PC-9 (cell line): ENCODE measurements around the gene PLIN5. TPM values are rescaled to one million over a fixed set of nuclear protein-coding genes. Genes with fewer than 3 reads are reported as not detected.

Source experiments
- BruUV-seq: library from RNA; stranded (reverse); fragments of 400-500 nt; replicated peaks from 2 replicates; lab custom pipeline; 2021; lab: Mats Ljungman, UMichigan
- CTCF ChIA-PET: fragments of 300-600 bp; sonication (Branson Sonifier 250); formaldehyde crosslinking; loops from one replicate; lab custom pipeline; 2022; ENCODE audit warnings: antibody characterized with exemption; lab: Charles Lee
- POLR2A ChIA-PET: fragments of 300-600 bp; sonication (Branson Sonifier 250); formaldehyde crosslinking; loops from one replicate; lab custom pipeline; 2022; ENCODE audit warnings: antibody characterized with exemption; ENCODE audit not compliant: unreplicated experiment; lab: Charles Lee
- DNase-seq, 2 experiments: peaks; one replicate each; pipeline versions ENCODE4 v3.0.0 to v3.0.0-alpha.2; 2015 to 2022; ENCODE audit warnings: mixed read lengths in 1 of 2
- H2AFZ ChIP-seq: fragments of 200-600 bp; sonication (generic); 2 replicates; pipeline ENCODE4 v1.8.1; 2017; ENCODE audit warnings: antibody characterized with exemption
- H3F3A ChIP-seq: fragments of 200-600 bp; sonication (generic); 2 replicates; pipeline ENCODE4 v1.8.1; 2017; ENCODE audit warnings: antibody characterized with exemption, mild to moderate bottlenecking, low read depth; ENCODE audit not compliant: insufficient read depth
- H3K27ac ChIP-seq: fragments of 200-600 bp; sonication (generic); 2 replicates; pipeline ENCODE4 v1.6.1; 2016; ENCODE audit warnings: mixed run types
- H3K27me3 ChIP-seq: fragments of 200-600 bp; sonication (generic); 2 replicates; pipeline ENCODE4 v1.6.1; 2016; ENCODE audit warnings: low read depth, mixed run types; ENCODE audit not compliant: insufficient read depth
- H3K36me3 ChIP-seq: fragments of 200-600 bp; sonication (generic); 2 replicates; pipeline ENCODE4 v1.6.1; 2016; ENCODE audit warnings: low read depth, mixed run types
- H3K4me1 ChIP-seq: fragments of 200-600 bp; sonication (generic); replicated peaks from 2 replicates; pipeline ENCODE4 v1.6.1; 2016; ENCODE audit warnings: mixed run types; ENCODE audit not compliant: insufficient read depth
- H3K4me2 ChIP-seq: fragments of 200-600 bp; sonication (generic); 2 replicates; pipeline ENCODE4 v1.6.1; 2017; ENCODE audit warnings: mixed run types
- H3K4me3 ChIP-seq: fragments of 200-600 bp; sonication (generic); 2 replicates; pipeline ENCODE4 v1.6.1; 2016; ENCODE audit warnings: mixed run types
- H3K79me2 ChIP-seq: fragments of 200-600 bp; sonication (generic); 2 replicates; pipeline ENCODE4 v1.6.1; 2017; ENCODE audit warnings: low read depth, mixed run types
- H3K9me2 ChIP-seq: fragments of 200-600 bp; sonication (generic); 2 replicates; pipeline ENCODE4 v1.8.1; 2017; ENCODE audit warnings: mild to moderate bottlenecking; ENCODE audit not compliant: insufficient read depth
- H3K9me3 ChIP-seq: fragments of 200-600 bp; sonication (generic); 2 replicates; pipeline ENCODE4 v1.8.1; 2016; ENCODE audit warnings: low read depth; ENCODE audit not compliant: insufficient read depth
- H4K20me1 ChIP-seq: fragments of 200-600 bp; sonication (generic); 2 replicates; pipeline ENCODE4 v1.8.1; 2017; ENCODE audit not compliant: insufficient read depth
- EZH2 ChIP-seq: fragments of 200-600 bp; sonication (generic); IDR thresholded peaks from 2 replicates; pipeline ENCODE4 v1.8.0; 2017; ENCODE audit warnings: antibody characterized with exemption, low read depth
- intact Hi-C: fragments of 100-400 bp; cut with micrococcal nuclease; formaldehyde crosslinking; loops from one replicate; pipeline ENCODE4 v1.10.0; 2022; ENCODE audit not compliant: unreplicated experiment
- total RNA-seq: library from RNA; stranded (reverse); gene quantifications from 2 replicates; pipeline ENCODE4 v1.2.3, GENCODE V29; 2021
- TF ChIP-seq, protein P1 (sequence below): fragments of 200-600 bp; sonication (generic); conservative IDR thresholded peaks from 2 replicates; pipeline ENCODE4 v1.6.1; 2017; ENCODE audit warnings: mixed run types, antibody characterized with exemption, mild to moderate bottlenecking, moderate library complexity

The PLIN5 gene
- total RNA-seq, 1 experiment from 2014 or later = 4.4 TPM

DNA sequence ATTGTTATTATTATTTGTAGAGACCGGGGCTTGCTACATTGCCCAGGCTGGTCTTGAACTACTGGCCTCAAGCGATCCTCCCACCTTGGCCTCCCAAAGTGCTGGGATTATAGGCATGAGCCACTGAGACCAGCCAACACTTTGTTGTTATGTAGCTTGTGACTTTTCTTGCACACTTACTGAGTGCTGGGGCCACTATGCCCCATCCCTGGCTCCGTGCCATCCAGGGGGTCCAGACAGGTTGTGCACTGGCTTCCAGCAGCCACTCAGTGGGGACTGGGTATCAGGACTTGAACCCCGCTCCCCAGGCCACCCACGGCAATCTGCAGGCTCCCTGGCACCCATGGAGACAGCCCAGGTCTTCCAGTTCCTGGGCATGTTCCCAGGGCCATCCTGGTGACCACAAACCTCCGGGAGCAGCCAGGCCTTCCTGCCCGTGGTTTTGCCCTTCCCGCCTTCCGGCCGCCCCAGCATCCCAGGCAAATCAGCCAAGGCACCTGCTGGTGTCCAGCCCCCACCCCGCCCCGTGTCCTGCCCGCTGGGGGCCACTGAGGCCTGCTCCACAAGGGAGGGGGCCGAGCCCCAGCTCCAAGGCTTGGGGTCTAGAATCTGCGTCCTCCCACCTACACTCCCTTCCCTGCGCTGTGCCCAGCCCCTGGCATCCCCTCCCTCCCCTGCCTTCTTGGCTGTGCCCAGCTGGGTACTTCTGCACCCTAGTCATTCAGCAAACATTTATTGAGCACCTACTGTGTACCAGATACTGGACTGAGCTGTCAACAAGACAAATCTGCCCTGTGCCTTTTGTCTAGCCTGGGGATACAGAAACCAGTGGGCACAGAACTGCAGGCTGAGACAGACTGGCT lies 48.2 kb upstream of the PLIN5 start:
- H4K20me1 ChIP-seq = no peaks in the 10 kb centered on the region
- TF ChIP-seq EZH2 = no peak
- TF ChIP-seq, protein P1, sequence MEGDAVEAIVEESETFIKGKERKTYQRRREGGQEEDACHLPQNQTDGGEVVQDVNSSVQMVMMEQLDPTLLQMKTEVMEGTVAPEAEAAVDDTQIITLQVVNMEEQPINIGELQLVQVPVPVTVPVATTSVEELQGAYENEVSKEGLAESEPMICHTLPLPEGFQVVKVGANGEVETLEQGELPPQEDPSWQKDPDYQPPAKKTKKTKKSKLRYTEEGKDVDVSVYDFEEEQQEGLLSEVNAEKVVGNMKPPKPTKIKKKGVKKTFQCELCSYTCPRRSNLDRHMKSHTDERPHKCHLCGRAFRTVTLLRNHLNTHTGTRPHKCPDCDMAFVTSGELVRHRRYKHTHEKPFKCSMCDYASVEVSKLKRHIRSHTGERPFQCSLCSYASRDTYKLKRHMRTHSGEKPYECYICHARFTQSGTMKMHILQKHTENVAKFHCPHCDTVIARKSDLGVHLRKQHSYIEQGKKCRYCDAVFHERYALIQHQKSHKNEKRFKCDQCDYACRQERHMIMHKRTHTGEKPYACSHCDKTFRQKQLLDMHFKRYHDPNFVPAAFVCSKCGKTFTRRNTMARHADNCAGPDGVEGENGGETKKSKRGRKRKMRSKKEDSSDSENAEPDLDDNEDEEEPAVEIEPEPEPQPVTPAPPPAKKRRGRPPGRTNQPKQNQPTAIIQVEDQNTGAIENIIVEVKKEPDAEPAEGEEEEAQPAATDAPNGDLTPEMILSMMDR = no peak
- no peak for DNase-seq
- no TSS peak for BruUV-seq
- H3K9me2 ChIP-seq = no peaks in the 10 kb centered on the region
- no peaks in the 10 kb centered on the region for H3K9me3 ChIP-seq
- intact Hi-C loops = no loop called here
- H3K4me3 ChIP-seq = no peak overlapping the region
- H3K36me3 ChIP-seq = no peaks in the 10 kb centered on the region
- H3K4me2 ChIP-seq = no peak overlapping the region
- peaks cover 18% of the 10 kb centered on the region for H3K27me3 ChIP-seq
- no peaks in the 10 kb centered on the region for H3K4me1 ChIP-seq
- no peaks in the 10 kb centered on the region for H3K79me2 ChIP-seq
- H2AFZ ChIP-seq = no peak overlapping the region
- POLR2A ChIA-PET = no interaction called here
- CTCF ChIA-PET = no interaction called here
- H3K27ac ChIP-seq = no peak overlapping the region
- H3F3A ChIP-seq = peaks cover 8% of the 10 kb centered on the region; the same call in 1 of the 2 replicates

DNA sequence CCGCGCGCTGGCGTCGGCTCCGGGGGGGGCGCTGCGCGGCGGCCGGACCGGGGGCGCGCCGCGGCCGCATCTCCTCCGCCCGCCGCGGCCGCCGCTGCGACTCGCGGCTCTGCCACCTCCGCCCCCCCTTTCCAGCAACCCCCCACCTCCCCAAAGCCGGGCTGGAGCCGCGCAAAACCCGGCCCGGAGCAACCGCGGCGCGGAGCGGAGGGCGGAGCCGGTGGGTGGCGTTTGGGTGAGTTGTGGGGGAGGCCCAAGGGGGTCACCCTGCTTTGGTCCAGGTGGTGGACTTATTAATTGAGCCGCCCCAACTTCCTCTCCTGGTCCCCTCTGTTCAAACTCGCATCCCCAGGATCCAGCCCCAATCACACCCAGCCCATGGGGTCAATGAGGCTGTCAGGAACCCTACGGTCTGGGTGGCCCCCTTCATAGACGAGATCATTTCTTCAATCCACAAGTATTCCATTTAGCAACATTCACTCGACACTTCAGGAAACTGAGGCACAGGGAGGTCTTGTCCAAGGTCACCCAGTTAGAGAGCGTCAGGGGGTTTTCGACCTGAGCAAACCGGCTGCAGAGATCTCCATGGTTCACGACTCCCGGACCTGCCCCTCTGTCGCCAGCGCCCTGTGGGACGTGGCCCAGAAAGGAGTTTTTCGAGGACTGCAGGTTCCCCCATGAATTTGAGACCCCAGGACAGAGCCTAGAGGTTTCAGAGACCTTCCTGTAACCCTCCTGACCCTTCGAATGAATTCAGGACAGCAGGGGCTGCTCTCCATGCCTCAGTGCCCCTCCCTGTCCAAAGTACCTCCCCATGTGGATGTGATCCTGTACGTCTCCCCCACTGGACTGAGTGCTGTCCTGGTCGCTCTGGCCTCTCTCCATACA lies 46.9 kb upstream of the PLIN5 start:
- H3K4me3 ChIP-seq = no peak overlapping the region

More for the DNA sequence above, 46.9 kb upstream of the PLIN5 start:
- no TSS peak for BruUV-seq
- POLR2A ChIA-PET = no interaction called here
- H3K79me2 ChIP-seq = no peaks in the 10 kb centered on the region
- peak overlapping the region; percentile 40; the same call in 1 of the 2 replicates for H3K4me2 ChIP-seq
- no peaks in the 10 kb centered on the region for H4K20me1 ChIP-seq
- no peak for DNase-seq
- TF ChIP-seq, protein P1 = no peak
- TF ChIP-seq EZH2 = no peak
- CTCF ChIA-PET = interaction anchor here (0.7 kb wide), 1 partner anchor 56 kb away, joined by 5 read pairs; no protein-coding TSS in a partner anchor
- no peak overlapping the region for H3K27ac ChIP-seq
- no peaks in the 10 kb centered on the region for H3K4me1 ChIP-seq
- H3F3A ChIP-seq = peaks cover 8% of the 10 kb centered on the region; the same call in 1 of the 2 replicates
- intact Hi-C loops = no loop called here
- peaks cover 18% of the 10 kb centered on the region for H3K27me3 ChIP-seq
- no peak overlapping the region for H2AFZ ChIP-seq
- H3K9me3 ChIP-seq = no peaks in the 10 kb centered on the region
- H3K9me2 ChIP-seq = no peaks in the 10 kb centered on the region
- H3K36me3 ChIP-seq = no peaks in the 10 kb centered on the region
